H9 (cell line): Measurements from ENCODE around the gene ITPR2. TPM values are rescaled to one million over a fixed set of nuclear protein-coding genes. Genes with fewer than 3 reads are reported as not detected.

ENCODE experiments used
- DNase-seq: peaks from one replicate; pipeline ENCODE4 v3.0.0-alpha.2; 2017
- H2AFZ ChIP-seq: one replicate; pipeline ENCODE4 v1.6.1; 2013; ENCODE audit warnings: mild to moderate bottlenecking, low read length, control low read depth, moderate library complexity
- H2AK5ac ChIP-seq: 2 replicates; pipeline ENCODE4 v1.6.1; 2013; ENCODE audit warnings: low read length, control low read depth, mixed read lengths; ENCODE audit not compliant: insufficient read length
- H2BK120ac ChIP-seq: one replicate; pipeline ENCODE4 v1.6.1; 2013; ENCODE audit warnings: low read depth, mild to moderate bottlenecking, low read length, control low read depth, inconsistent platforms; ENCODE audit not compliant: poor library complexity, severe bottlenecking
- H2BK12ac ChIP-seq: 2 replicates; pipeline ENCODE4 v1.6.1; 2013; ENCODE audit warnings: low read length, control low read depth, mixed read lengths, low read depth; ENCODE audit not compliant: insufficient read length
- H2BK15ac ChIP-seq: 2 replicates; pipeline ENCODE4 v1.6.1; 2013; ENCODE audit warnings: low read depth, low read length, control low read depth
- H2BK20ac ChIP-seq: one replicate; pipeline ENCODE4 v1.6.1; 2013; ENCODE audit warnings: low read depth, mild to moderate bottlenecking, low read length, control low read depth, inconsistent platforms; ENCODE audit not compliant: poor library complexity, severe bottlenecking
- H2BK5ac ChIP-seq: 2 replicates; pipeline ENCODE4 v1.6.1; 2013; ENCODE audit warnings: low read length, control low read depth, mixed read lengths; ENCODE audit not compliant: insufficient read length
- H3K14ac ChIP-seq: 2 replicates; pipeline ENCODE4 v1.6.1; 2013; ENCODE audit warnings: low read length, control low read depth; ENCODE audit not compliant: insufficient read depth
- H3K18ac ChIP-seq: 2 replicates; pipeline ENCODE4 v1.6.1; 2013; ENCODE audit warnings: low read depth, mild to moderate bottlenecking, mixed read lengths, low read length, control low read depth; ENCODE audit not compliant: insufficient read length
- H3K23ac ChIP-seq: 2 replicates; pipeline ENCODE4 v1.6.1; 2013; ENCODE audit warnings: low read length, control low read depth, mixed read lengths, low read depth; ENCODE audit not compliant: insufficient read length
- H3K23me2 ChIP-seq: 2 replicates; pipeline ENCODE4 v1.6.1; 2013; ENCODE audit warnings: low read depth, mild to moderate bottlenecking, mixed read lengths, low read length, control low read depth; ENCODE audit not compliant: insufficient read length, poor library complexity, severe bottlenecking
- H3K27ac ChIP-seq: 2 replicates; pipeline ENCODE4 v1.5.1; 2013; ENCODE audit warnings: low read length, control low read depth, mixed read lengths, low read depth; ENCODE audit not compliant: insufficient read length
- H3K27me3 ChIP-seq: 2 replicates; pipeline ENCODE4 v1.6.1; 2013; ENCODE audit warnings: low read length, control low read depth, inconsistent platforms; ENCODE audit not compliant: insufficient read depth
- H3K4ac ChIP-seq: 2 replicates; pipeline ENCODE4 v1.6.1; 2013; ENCODE audit warnings: low read depth, mild to moderate bottlenecking, control low read depth, inconsistent platforms, low read length, moderate library complexity
- H3K4me1 ChIP-seq: 2 replicates; pipeline ENCODE4 v1.6.1; 2013; ENCODE audit warnings: low read length, control low read depth, inconsistent platforms; ENCODE audit not compliant: insufficient read depth
- H3K4me2 ChIP-seq: 2 replicates; pipeline ENCODE4 v1.6.1; 2013; ENCODE audit warnings: low read length, control low read depth, mixed read lengths; ENCODE audit not compliant: insufficient read length, insufficient read depth
- H3K56ac ChIP-seq: 2 replicates; pipeline ENCODE4 v1.6.1; 2013; ENCODE audit warnings: low read depth, mild to moderate bottlenecking, mixed read lengths, low read length, control low read depth; ENCODE audit not compliant: insufficient read length
- H3K79me1 ChIP-seq: 2 replicates; pipeline ENCODE4 v1.6.1; 2013; ENCODE audit warnings: low read depth, mild to moderate bottlenecking, moderate library complexity, low read length, control low read depth, inconsistent platforms; ENCODE audit not compliant: insufficient read depth, poor library complexity, severe bottlenecking
- H3K79me2 ChIP-seq: 2 replicates; pipeline ENCODE4 v1.6.1; 2013; ENCODE audit warnings: low read length, control low read depth, inconsistent platforms; ENCODE audit not compliant: insufficient read depth
- H3K9ac ChIP-seq: 2 replicates; pipeline ENCODE4 v1.6.1; 2013; ENCODE audit warnings: low read length, control low read depth, mixed read lengths; ENCODE audit not compliant: insufficient read length; ENCODE audit errors: extremely low read depth
- H3K9me3 ChIP-seq: one replicate; pipeline ENCODE4 v1.6.1; 2013; ENCODE audit warnings: low read depth, low read length, inconsistent platforms; ENCODE audit not compliant: control insufficient read depth
- H3T11ph ChIP-seq: one replicate; pipeline ENCODE4 v1.6.1; 2013; ENCODE audit warnings: mild to moderate bottlenecking, low read length, control low read depth, inconsistent platforms
- H4K20me1 ChIP-seq: one replicate; pipeline ENCODE4 v1.6.1; 2013; ENCODE audit not compliant: control insufficient read depth, insufficient read length, insufficient read depth
- H4K5ac ChIP-seq: 2 replicates; pipeline ENCODE4 v1.6.1; 2013; ENCODE audit warnings: low read depth, mild to moderate bottlenecking, mixed read lengths, low read length, control low read depth; ENCODE audit not compliant: insufficient read length
- H4K8ac ChIP-seq: replicated peaks from 2 replicates; pipeline ENCODE4 v1.6.1; 2013; ENCODE audit warnings: low read length, control low read depth, mixed read lengths, low read depth; ENCODE audit not compliant: insufficient read length
- H4K91ac ChIP-seq: 2 replicates; pipeline ENCODE4 v1.6.1; 2013; ENCODE audit warnings: low read depth, mild to moderate bottlenecking, moderate library complexity, mixed read lengths, low read length, control low read depth; ENCODE audit not compliant: insufficient read length
- H3K27ac Mint-ChIP-seq, 3 experiments: 2 replicates in 2 of 3; 3 replicates in 1 of 3; pipeline ENCODE4 v1.8.0; 2020 to 2021; ENCODE audit warnings: mixed read lengths in 3 of 3, mild to moderate bottlenecking in 1 of 3, moderate library complexity in 1 of 3
- H3K27me3 Mint-ChIP-seq: 2 replicates; pipeline ENCODE4 v1.8.0; 2021; ENCODE audit warnings: low read depth, mild to moderate bottlenecking, moderate library complexity, mixed read lengths
- H3K36me3 Mint-ChIP-seq, 3 experiments: 2 replicates in 2 of 3; 3 replicates in 1 of 3; pipeline ENCODE4 v1.8.0; 2020 to 2021; ENCODE audit warnings: low read depth in 3 of 3, mixed read lengths in 3 of 3; ENCODE audit not compliant: insufficient read depth in 1 of 3
- H3K4me1 Mint-ChIP-seq, 2 experiments: 2 replicates each; pipeline ENCODE4 v1.8.0; 2020; ENCODE audit warnings: mixed read lengths in 2 of 2
- H3K4me3 Mint-ChIP-seq, 2 experiments: 2 replicates in 1 of 2; 3 replicates in 1 of 2; pipeline ENCODE4 v1.8.0; 2020 to 2021; ENCODE audit warnings: mild to moderate bottlenecking in 2 of 2, mixed read lengths in 2 of 2, moderate library complexity in 1 of 2
- H3K9me3 Mint-ChIP-seq, 2 experiments: 2 replicates in 1 of 2; 3 replicates in 1 of 2; pipeline ENCODE4 v1.8.0; 2020; ENCODE audit warnings: mild to moderate bottlenecking in 2 of 2, mixed read lengths in 2 of 2, moderate library complexity in 1 of 2
- CTCF ChIP-seq: fragments of 200-600 bp; sonication (generic); conservative IDR thresholded peaks from 3 replicates; pipeline ENCODE4 v1.8.0; 2021; ENCODE audit warnings: antibody characterized with exemption, mild to moderate bottlenecking
- WGBS: extraction: QIAGEN DNeasy Blood & Tissue Kit; methylation state at CpG from one replicate; pipeline ENCODE4 v1.1.7; 2013; ENCODE audit warnings: missing lambda C conversion rate, low lambda C conversion rate, mixed read lengths; ENCODE audit not compliant: insufficient read length; ENCODE audit errors: extremely low coverage; 5-methylcytosine and 5-hydroxymethylcytosine counted together
- total RNA-seq: library from RNA; stranded (reverse); gene quantifications from 2 replicates; pipeline ENCODE4 v1.2.1, GENCODE V29; 2021

Gene ITPR2
- total RNA-seq, 1 experiment from 2014 or later, result 14.8 TPM

- H2BK15ac ChIP-seq, result no peak overlapping the region
- peaks cover 30 to 39% of the 10 kb centered on the region in 2 experiments for H3K4me1 Mint-ChIP-seq
Observed at GRCh38 chr12:26507613-26508012, 325.4 kb downstream of the ITPR2 start.

More at GRCh38 chr12:26507613-26508012, 325.4 kb downstream of the ITPR2 start:
- Histone ChIP-seq H3K4me2 (no peak overlapping the region), H4K91ac (no peak overlapping the region), H3K79me1 (no peaks in the 10 kb centered on the region), H2BK120ac (no peak overlapping the region), H4K20me1 (no peaks in the 10 kb centered on the region), H3K4ac (no peak overlapping the region), H3K9ac (no peak overlapping the region), H4K5ac (no peak overlapping the region), H3K27me3 (no peaks in the 10 kb centered on the region), H3K18ac (no peak overlapping the region), H2BK5ac (no peak overlapping the region), H3K9me3 (no peaks in the 10 kb centered on the region), H3T11ph (no peak overlapping the region), H2BK12ac (no peak overlapping the region), H3K56ac (no peak overlapping the region), H3K23me2 (no peaks in the 10 kb centered on the region), H3K27ac (no peak overlapping the region), H3K14ac (no peak overlapping the region), H2BK20ac (no peak overlapping the region), H3K4me1 (peaks cover 11% of the 10 kb centered on the region; the same call in 1 of the 2 replicates), H2AFZ (no peak overlapping the region), H2AK5ac (no peak overlapping the region), H3K79me2 (no peaks in the 10 kb centered on the region), H4K8ac (no peak overlapping the region), H3K23ac (no peak overlapping the region)
- no peak for DNase-seq
- peak overlapping the region in 2 of 3 experiments; percentile 17 to 66; a peak in 2 of 7 replicates for H3K27ac Mint-ChIP-seq
- WGBS, result no CpG with 5 or more reads among the region's 1 CpG
- no peak for TF ChIP-seq CTCF
- H3K27me3 Mint-ChIP-seq, result no peaks in the 10 kb centered on the region
- H3K9me3 Mint-ChIP-seq, result no peaks in the 10 kb centered on the region
- H3K36me3 Mint-ChIP-seq, result peaks cover 0 to 6% (median 0%) of the 10 kb centered on the region in 3 experiments; a peak in 3 of 7 replicates
- H3K4me3 Mint-ChIP-seq, result no peak overlapping the region
